ENCODE data around the gene EPHB6.

DNA sequence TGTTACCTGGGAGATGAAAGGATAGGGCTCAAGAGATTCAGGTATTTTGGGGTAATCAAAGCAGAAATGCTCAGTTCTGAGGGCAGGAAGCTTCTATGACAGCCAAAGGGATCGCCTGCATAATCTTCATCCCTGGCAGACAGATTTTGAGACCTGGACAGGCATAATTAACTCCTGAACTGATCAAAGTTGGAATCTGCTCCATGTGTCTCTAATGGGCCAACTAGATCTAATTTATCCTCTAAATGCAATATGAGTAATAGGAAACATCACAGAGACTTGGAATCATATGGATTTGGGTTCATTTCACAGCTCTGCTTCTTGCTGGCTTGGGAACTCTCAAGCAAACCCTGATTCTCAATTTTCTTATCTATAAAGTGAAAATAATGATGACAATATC, 41.2 kb upstream of the EPHB6 start:
- no peak for TF ChIP-seq CTCF (IDR thresholded peaks at IDR 0.05)
- no peak for TF ChIP-seq POLR2A (IDR thresholded peaks at IDR 0.05)
- no peak for TF ChIP-seq EP300 (IDR thresholded peaks at IDR 0.05)

Measured in tibial nerve (tissue), 4 donors.